ENCODE data around the gene DNAH14.
"Not testable (repeated sequence)": the region's sequence is repeated elsewhere in the genome, so short reads cannot be mapped to it uniquely, and the experiment has no call there.

Gene DNAH14

GRCh38 chr1:224921354-224921753 lies 8.1 kb upstream of the DNAH14 start:
- DNase-seq (ENCODE audit: low read depth in 2 of 2): no peak

- DNase-seq (ENCODE audit: low read depth in 2 of 2): no peak
Measured at GRCh38 chr1:224922404-224923164, 6.9 kb upstream of the DNAH14 start.

GRCh38 chr1:224923726-224924125 lies 5.7 kb upstream of the DNAH14 start:
- no peak for DNase-seq (ENCODE audit: low read depth in 2 of 2)

GRCh38 chr1:224927631-224928030 lies 1.8 kb upstream of the DNAH14 start:
- not testable (repeated sequence) for DNase-seq (ENCODE audit: low read depth in 2 of 2)

- no peak for DNase-seq (ENCODE audit: low read depth in 2 of 2)
Measured at GRCh38 chr1:224928906-224929305, 569 bp upstream of the DNAH14 start.

GRCh38 chr1:224931605-224932004 lies 2.1 kb downstream of the DNAH14 start:
- DNase-seq (ENCODE audit: low read depth in 2 of 2): no peak

GRCh38 chr1:224932607-224933249 lies 3.3 kb downstream of the DNAH14 start:
- no peak for DNase-seq (ENCODE audit: low read depth in 2 of 2)

GRCh38 chr1:224933584-224933983 lies 4.1 kb downstream of the DNAH14 start:
- DNase-seq (ENCODE audit: low read depth in 2 of 2): no peak

- DNase-seq (ENCODE audit: low read depth in 2 of 2): no peak
Measured at GRCh38 chr1:224938652-224939051, 9.2 kb downstream of the DNAH14 start.

- no peak for DNase-seq (ENCODE audit: low read depth in 2 of 2)
Measured at GRCh38 chr1:224939844-224940425, 10.5 kb downstream of the DNAH14 start.

- not testable (repeated sequence) for DNase-seq (ENCODE audit: low read depth in 2 of 2)
Measured at GRCh38 chr1:224940735-224941134, 11.3 kb downstream of the DNAH14 start.

- not testable (repeated sequence) for DNase-seq (ENCODE audit: low read depth in 2 of 2)
Measured at GRCh38 chr1:224945651-224946348, 16.3 kb downstream of the DNAH14 start.

GRCh38 chr1:224946349-224946691 lies 16.8 kb downstream of the DNAH14 start:
- DNase-seq (ENCODE audit: low read depth in 2 of 2): not testable (repeated sequence)

- no peak for DNase-seq (ENCODE audit: low read depth in 2 of 2)
Measured at GRCh38 chr1:224957696-224958095, 28.2 kb downstream of the DNAH14 start.

- DNase-seq (ENCODE audit: low read depth in 2 of 2): no peak
Measured at GRCh38 chr1:224958490-224958889, 29.0 kb downstream of the DNAH14 start.

- DNase-seq (ENCODE audit: low read depth in 2 of 2): no peak
Measured at GRCh38 chr1:224959115-224959514, 29.6 kb downstream of the DNAH14 start.

GRCh38 chr1:224959656-224960055 lies 30.2 kb downstream of the DNAH14 start:
- no peak for DNase-seq (ENCODE audit: low read depth in 2 of 2)

GRCh38 chr1:224980181-224980580 lies 50.7 kb downstream of the DNAH14 start:
- DNase-seq (ENCODE audit: low read depth in 2 of 2): no peak

- not testable (repeated sequence) for DNase-seq (ENCODE audit: low read depth in 2 of 2)
Measured at GRCh38 chr1:224981922-224982354, 52.5 kb downstream of the DNAH14 start.

- DNase-seq (ENCODE audit: low read depth in 2 of 2): no peak
Measured at GRCh38 chr1:224988042-224988441, 58.6 kb downstream of the DNAH14 start.

- DNase-seq (ENCODE audit: low read depth in 2 of 2): no peak
Measured at GRCh38 chr1:224989615-224990014, 60.1 kb downstream of the DNAH14 start.

- DNase-seq (ENCODE audit: low read depth in 2 of 2): not testable (repeated sequence)
Measured at GRCh38 chr1:224991550-224991949, 62.1 kb downstream of the DNAH14 start.
